DMS53 (cell line): Measurements from ENCODE around the gene SIGLEC5.

ENCODE experiments used
- DNase-seq: peaks from one replicate; lab custom pipeline; 2025; lab: John Stamatoyannopoulos, UW

The SIGLEC5 gene

GRCh38 chr19:51587264-51588191 is 42.7 kb downstream of the SIGLEC5 start:
- no peak for DNase-seq

GRCh38 chr19:51586799-51587198 is 43.4 kb downstream of the SIGLEC5 start:
- no peak for DNase-seq

- no peak for DNase-seq
Observed at GRCh38 chr19:51586103-51586728, 44.0 kb downstream of the SIGLEC5 start.

GRCh38 chr19:51576850-51577249 is 53.4 kb downstream of the SIGLEC5 start:
- no peak for DNase-seq

- no peak for DNase-seq
Observed at GRCh38 chr19:51573331-51573730, 56.9 kb downstream of the SIGLEC5 start.

- no peak for DNase-seq
Observed at GRCh38 chr19:51572908-51573307, 57.3 kb downstream of the SIGLEC5 start.

GRCh38 chr19:51572410-51572809 is 57.8 kb downstream of the SIGLEC5 start:
- no peak for DNase-seq

GRCh38 chr19:51571599-51571998 is 58.6 kb downstream of the SIGLEC5 start:
- no peak for DNase-seq

- DNase-seq, result peak; percentile 54
Observed at GRCh38 chr19:51570962-51571575, 59.1 kb downstream of the SIGLEC5 start, which contains the start of gene ZNF175. Gene ZNF175, plus strand, starts transcription at chr19:51571283. Its CDS starts 2,047 bp downstream, at chr19:51573330.

- no peak for DNase-seq
Observed at GRCh38 chr19:51568456-51568855, 61.7 kb downstream of the SIGLEC5 start.

GRCh38 chr19:51567583-51567982 is 62.6 kb downstream of the SIGLEC5 start:
- DNase-seq, result no peak

- DNase-seq, result no peak
Observed at GRCh38 chr19:51566489-51567100, 63.6 kb downstream of the SIGLEC5 start.

GRCh38 chr19:51565583-51565982 is 64.6 kb downstream of the SIGLEC5 start:
- DNase-seq, result no peak

- no peak for DNase-seq
Observed at GRCh38 chr19:51564791-51565190, 65.4 kb downstream of the SIGLEC5 start.
